HG02678 (cell line): ENCODE measurements around the gene TNNI3.
"Not testable (repeated sequence)": the region's sequence is repeated elsewhere in the genome, so short reads cannot be mapped to it uniquely, and the experiment has no call there.

Experiments used
- ATAC-seq: cut with Tn5 transposase; IDR thresholded peaks from one replicate; pipeline ENCODE4 v1.9.1; 2021; ENCODE audit warnings: mild to moderate bottlenecking, moderate library complexity; ENCODE audit not compliant: unreplicated experiment

Gene TNNI3

DNA sequence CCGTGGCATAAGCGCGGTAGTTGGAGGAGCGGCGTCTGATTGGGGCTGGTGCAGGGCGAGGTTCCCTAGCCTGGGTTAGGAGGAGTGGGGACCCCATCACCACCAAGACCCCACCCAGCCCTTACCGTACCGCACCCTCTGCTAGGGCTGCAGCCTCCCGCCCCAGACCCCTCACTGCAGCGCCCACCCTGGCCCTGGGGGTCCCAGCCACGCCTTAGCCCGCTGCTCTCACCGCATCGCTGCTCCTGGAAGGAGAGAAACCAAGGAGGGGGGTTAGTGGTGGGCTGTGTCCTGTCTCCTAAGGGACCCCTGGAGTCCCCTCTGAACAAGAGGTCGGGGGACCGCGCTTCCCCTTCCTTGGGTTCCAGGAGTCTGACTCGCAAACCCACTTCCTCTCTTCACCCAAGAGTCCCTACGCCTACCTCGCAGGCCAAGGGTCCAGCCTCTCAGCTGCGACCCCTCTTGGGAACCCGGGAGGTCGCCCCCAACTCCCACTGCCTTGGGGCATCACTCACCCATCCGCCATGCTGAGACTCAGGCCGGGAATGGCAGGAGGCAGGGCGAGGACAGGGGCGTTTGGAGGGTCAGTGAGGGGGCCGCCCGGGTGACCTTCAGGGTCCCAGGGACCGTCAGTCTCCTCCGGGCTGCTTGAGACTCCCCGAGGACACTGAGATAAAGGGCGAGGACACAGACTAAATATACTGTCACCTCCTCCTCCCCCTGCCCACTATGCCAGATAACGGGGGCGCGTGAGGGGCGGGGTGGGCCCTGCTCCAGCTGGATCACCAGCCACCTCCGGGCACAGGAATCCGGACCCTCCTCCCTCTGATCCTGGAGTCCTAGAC lies at the start of gene TNNI3:
TNNI3 (minus strand) TSS at position 669 of the 845 bp plus-strand sequence; CDS start at position 526, 143 bp downstream.
- no peak for ATAC-seq

- no peak for ATAC-seq
Measured at GRCh38 chr19:55206664-55207500, 49.4 kb upstream of the TNNI3 start.

DNA sequence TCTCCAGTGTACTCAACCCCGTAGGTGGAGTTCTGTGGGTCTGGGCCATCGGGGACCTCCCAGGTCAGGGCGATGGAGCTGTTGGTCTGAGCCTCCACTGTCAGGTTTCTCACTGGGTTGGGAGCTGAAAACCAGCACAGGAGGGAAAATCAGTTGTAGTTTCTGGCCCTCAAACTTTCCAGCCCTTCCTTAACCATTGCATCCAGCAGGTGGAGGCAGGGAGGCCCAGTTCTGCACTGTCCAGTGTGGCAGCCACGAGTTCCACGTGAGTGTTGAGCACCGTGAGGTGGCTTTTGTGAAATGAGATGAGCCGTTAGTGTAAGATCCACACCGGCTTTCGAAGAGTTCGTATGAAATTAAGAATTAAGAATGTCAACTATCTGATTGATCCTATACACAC lies 44.7 kb upstream of the TNNI3 start:
- ATAC-seq: not testable (repeated sequence)

- no peak for ATAC-seq
Measured at GRCh38 chr19:55199620-55200204, 42.2 kb upstream of the TNNI3 start.

DNA sequence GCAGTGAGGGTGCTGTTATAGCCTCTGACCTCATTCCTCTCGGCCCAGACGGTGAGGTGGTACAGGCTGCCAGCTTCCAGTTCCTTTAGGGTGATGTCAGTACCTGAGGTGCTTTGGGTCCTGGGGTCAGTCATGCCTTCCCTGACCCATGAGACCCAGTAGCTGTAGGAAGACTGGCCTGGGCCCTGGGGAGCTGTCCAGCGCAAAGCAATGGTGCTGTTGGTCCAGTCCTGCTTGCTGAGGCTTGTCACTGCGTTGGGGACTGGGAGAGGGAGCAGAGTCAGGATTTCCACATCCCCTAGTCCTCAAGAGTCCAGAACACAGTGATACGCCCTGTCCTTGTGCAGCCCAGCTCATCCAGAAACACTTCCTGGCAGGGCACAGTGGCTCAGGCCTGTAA lies 41.1 kb upstream of the TNNI3 start:
- no peak for ATAC-seq

DNA sequence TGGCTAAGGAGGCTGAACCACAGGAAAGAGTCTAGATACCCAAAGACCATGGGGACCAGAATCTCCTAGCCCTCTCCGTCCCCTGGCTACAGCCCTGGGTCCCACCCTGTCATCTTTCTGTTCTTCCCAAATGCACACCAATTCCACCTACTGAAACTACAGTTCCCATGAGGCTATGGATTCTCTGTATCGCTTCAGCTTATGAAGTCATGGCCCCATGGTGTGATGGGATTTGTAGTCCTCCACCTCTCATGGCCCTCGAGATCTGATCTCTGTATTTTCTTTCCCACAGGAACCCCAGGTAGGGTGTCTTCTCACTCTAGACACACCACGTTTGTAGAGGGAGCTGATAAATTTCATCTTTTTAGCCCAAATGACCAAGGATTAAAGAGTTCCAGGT lies 40.0 kb upstream of the TNNI3 start:
- ATAC-seq: no peak

- ATAC-seq: no peak
Measured at GRCh38 chr19:55196803-55197202, 39.3 kb upstream of the TNNI3 start.

GRCh38 chr19:55193481-55193880 lies 35.9 kb upstream of the TNNI3 start:
- ATAC-seq: no peak

DNA sequence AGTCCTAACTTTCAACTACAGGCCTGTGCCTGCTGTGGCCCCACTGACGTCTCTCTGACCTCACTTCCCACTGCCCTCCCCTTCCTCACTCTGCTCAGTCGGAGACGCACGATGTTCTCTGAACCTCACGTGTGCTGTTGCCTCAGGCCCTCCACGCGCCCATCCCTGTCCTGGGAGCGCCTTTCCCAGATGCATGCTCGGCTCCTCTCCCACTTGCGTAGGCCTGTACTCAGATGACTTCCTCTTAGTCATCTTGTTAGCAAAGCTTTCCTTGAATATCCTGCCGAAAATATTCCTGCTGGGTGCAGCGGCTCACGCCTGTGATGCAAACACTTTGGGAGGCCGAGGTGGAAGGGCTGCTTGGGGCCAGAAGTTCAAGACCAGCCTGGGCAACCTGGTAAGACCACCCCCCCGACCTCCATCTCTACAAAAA lies 31.9 kb upstream of the TNNI3 start:
- no peak for ATAC-seq

DNA sequence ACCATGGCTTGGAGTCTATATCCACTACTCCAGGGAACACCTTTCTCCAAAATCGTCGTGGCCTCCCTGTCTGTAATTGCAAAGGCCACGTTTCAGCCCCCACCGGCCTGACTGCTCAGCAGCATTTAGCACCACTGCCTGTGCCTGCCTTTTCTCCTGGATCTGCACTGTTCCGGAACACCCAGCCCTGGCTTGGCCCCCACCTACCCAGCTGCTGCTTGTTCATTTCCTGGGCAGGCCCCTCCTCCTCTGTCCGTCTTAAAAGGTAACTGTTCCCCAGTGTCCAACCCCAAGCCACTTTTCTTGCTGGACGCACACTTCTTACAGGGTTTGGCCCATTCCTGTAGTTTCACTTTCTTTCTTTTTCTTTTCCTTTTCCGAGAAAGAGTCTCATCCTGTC lies 31.1 kb upstream of the TNNI3 start:
- ATAC-seq: no peak

DNA sequence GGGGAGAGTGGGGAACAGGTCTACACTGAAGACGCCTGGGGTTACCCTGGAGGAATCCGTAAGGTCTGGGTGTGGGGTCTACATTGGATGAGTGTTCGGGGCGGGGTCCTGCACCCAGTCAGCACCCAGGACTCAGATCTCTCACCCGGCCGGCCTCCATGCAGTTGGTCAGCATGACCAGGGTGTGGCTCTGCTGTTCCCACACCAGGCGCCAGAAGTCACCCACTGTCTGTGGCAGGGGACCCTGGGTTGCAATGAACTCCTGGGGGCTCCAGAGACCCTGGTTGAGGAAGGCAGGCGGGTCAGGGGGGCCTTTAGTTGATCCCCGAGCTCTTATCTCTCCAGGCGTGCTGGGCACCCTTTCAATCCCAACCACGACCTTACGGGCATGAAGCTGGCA lies 28.5 kb upstream of the TNNI3 start:
- ATAC-seq: no peak

DNA sequence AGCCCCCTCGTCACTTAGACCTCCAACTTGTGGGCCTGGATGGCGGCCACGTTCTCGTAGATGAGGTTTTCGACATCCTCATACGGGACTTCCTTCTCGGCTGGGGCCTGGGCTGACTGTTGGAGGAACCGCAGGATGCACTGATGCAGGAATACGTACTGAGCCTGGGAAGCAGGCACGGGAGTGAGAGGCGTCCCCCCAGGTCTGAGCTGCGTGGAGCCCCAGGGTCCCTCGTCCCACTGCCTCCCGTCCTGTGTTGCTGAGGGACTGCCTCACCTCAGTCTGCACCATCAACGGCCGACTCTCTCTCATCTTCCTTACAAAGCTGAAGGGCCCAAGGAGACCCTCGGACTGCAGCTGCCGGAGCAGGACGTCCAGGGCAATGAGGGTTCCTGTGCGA lies 24.2 kb upstream of the TNNI3 start:
- no peak for ATAC-seq

DNA sequence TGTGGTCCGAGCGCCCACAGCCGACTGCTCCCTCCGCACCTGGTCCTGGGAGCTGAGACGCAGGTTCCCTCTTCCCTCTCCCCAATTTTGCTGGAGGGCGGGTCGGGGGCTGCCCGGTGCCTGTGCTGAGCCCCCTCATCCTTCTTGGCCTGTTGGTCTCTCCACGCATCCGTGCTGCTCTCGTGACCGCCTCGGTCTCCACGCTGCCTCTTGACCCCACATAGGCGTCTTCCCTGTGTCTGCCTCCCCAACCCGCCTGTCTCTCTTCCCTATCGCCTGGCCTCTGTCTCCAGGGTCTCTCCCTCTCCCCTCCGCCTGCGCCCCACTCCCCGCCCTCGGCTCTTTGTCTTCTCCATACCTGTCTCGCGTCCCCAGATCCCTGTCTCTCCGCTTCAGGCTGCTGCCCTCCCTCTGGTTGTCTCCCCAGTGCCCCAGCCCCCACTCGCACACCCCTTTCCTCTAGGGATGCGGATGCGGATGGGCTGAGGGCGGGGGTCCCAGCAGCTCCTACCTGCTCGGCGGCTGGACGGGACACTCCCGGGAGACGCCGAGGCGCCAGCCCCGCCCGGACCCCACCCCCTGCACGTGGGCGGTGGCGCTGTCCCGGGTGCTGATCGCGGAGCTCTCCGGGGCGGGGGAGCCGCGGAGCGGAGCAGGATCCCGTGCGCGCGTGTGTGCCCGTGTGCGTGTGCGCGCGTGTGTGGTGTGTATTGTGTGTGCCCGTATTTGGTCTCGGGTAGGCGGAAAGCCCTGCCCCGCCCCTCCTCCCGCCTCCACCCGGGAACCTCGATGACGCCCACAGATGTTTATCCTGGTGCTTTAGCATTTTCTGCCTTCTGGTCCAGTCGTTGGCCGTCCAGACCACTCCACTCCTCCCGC lies 22.3 kb upstream of the TNNI3 start, which contains the start of gene SYT5:
SYT5 (minus strand) TSS at position 684 of the 879 bp plus-strand sequence. CDS start 1,248 bp downstream, outside the sequence.
- ATAC-seq: no peak

GRCh38 chr19:55178781-55179599 lies 21.5 kb upstream of the TNNI3 start:
- ATAC-seq: peak; percentile 88

DNA sequence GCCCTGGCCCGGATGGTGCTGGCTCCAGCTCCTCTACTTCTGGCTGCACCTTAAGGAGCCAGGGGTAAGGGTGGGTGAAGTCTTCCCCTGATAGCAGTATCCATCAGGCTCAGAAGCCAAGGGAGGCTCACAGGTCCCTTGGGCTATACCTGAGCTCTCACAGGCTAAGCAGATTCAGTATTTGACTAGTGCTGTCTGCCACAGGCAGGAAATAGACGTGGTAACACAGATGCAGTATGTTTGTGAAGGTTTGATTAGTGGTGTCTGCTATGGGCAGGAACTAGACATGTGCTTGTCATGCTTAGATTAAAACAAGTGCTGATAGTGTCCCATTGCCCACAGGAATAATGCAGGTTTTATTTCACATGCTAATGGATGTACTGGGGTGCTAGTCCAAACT lies 18.5 kb upstream of the TNNI3 start:
- no peak for ATAC-seq

DNA sequence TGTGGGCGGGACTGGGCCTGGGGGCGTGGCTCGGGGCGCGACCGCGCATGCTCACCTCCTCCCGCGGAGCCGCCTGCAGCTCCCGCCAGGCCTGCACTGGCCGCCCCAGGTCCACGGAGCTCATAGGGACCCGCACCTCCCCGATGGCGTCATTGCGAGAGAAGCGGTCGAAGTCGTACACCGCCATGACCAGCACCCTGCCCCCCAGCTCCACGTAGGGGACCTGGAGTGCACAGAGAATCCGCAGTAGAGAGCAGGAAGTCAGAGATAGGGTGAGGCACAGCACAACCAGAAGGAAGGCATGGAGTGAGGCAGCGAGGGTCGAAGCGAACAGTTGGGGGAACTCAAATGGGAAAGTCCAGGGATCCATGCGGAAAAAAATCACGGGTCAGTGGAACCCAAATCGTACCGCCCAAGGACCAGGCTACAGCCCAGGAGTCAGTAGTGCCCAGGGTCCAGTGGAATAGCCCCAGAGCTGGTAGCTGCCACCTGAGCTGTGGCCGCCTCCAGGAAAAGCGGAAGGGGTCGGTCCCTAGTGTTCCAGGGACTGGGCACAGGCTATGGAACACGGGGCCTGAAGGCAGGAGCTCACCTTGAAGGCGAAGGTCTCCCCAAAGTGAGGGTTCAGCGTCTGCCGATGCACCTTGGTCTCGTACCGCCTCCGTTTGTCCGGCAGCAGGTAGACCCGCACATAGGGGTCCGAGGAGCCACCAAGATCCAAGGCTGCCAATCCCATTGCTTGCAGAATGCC lies 17.8 kb upstream of the TNNI3 start:
- ATAC-seq: no peak

DNA sequence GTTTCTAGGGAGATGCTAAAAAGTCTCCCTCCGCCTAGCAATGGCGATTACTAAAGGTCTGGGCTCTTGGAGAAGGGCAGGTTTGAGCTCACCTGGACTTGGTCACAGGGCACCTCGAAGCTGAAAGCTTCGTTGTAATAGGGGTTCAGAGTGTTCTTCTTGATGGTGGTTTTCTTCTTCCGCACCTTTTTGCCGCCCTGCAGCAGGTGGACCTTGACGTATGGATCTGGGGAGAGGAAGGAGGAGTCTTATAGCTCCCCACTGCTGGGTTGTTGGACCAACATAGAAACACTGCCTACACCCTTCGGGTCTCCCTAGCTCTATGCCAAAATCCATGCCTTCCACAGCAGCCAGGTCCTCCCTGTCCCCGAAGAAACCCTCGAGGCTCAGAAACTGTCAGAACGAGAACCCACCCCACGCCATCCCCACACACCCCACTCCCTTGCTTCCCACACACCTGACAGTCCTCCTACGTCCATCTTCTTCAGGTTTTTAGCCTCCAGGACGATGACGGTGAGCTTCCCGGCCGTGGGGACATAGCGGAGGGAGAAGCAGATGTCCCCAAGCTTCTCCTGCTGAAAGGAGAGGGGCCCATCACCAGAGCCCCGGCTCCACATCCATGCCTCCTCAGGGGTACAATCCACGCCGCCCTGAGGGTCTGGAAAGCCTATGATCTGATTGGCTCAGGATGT lies 17.0 kb upstream of the TNNI3 start:
- ATAC-seq: no peak

- ATAC-seq: no peak
Measured at GRCh38 chr19:55173714-55174409, 16.3 kb upstream of the TNNI3 start.
